ENCODE data around the gene GALNT10.

Gene GALNT10

GRCh38 chr5:154324033-154324432 is 133.5 kb downstream of the GALNT10 start:
- DNase-seq (ENCODE audit: low spot score) = no peak

GRCh38 chr5:154325566-154325965 is 135.0 kb downstream of the GALNT10 start:
- DNase-seq (ENCODE audit: low spot score) = no peak

GRCh38 chr5:154329062-154329461 is 138.5 kb downstream of the GALNT10 start:
- no peak for DNase-seq (ENCODE audit: low spot score)

GRCh38 chr5:154329519-154330040 is 139.0 kb downstream of the GALNT10 start:
- DNase-seq (ENCODE audit: low spot score) = no peak

GRCh38 chr5:154330097-154330667 is 139.6 kb downstream of the GALNT10 start:
- no peak for DNase-seq (ENCODE audit: low spot score)

GRCh38 chr5:154331232-154331631 is 140.7 kb downstream of the GALNT10 start:
- no peak for DNase-seq (ENCODE audit: low spot score)

- no peak for DNase-seq (ENCODE audit: low spot score)
Measured at GRCh38 chr5:154331924-154332323, 141.4 kb downstream of the GALNT10 start.

- DNase-seq (ENCODE audit: low spot score) = no peak
Measured at GRCh38 chr5:154332451-154332850, 141.9 kb downstream of the GALNT10 start.

GRCh38 chr5:154333016-154333415 is 142.5 kb downstream of the GALNT10 start:
- no peak for DNase-seq (ENCODE audit: low spot score)

GRCh38 chr5:154334406-154335064 is 144.0 kb downstream of the GALNT10 start:
- no peak for DNase-seq (ENCODE audit: low spot score)

- DNase-seq (ENCODE audit: low spot score) = no peak
Measured at GRCh38 chr5:154335065-154335448, 144.5 kb downstream of the GALNT10 start.

GRCh38 chr5:154341620-154342019 is 151.1 kb downstream of the GALNT10 start:
- no peak for DNase-seq (ENCODE audit: low spot score)

- no peak for DNase-seq (ENCODE audit: low spot score)
Measured at GRCh38 chr5:154342211-154342610, 151.7 kb downstream of the GALNT10 start.

- no peak for DNase-seq (ENCODE audit: low spot score)
Measured at GRCh38 chr5:154342963-154343362, 152.4 kb downstream of the GALNT10 start.

- no peak for DNase-seq (ENCODE audit: low spot score)
Measured at GRCh38 chr5:154344461-154344860, 153.9 kb downstream of the GALNT10 start.

GRCh38 chr5:154345255-154345952 is 154.9 kb downstream of the GALNT10 start:
- DNase-seq (ENCODE audit: low spot score) = no peak

GRCh38 chr5:154346427-154346826 is 155.9 kb downstream of the GALNT10 start:
- no peak for DNase-seq (ENCODE audit: low spot score)

- no peak for DNase-seq (ENCODE audit: low spot score)
Measured at GRCh38 chr5:154349626-154350264, 159.2 kb downstream of the GALNT10 start.

- DNase-seq (ENCODE audit: low spot score) = no peak
Measured at GRCh38 chr5:154351141-154351540, 160.6 kb downstream of the GALNT10 start.

GRCh38 chr5:154351566-154351965 is 161.0 kb downstream of the GALNT10 start:
- no peak for DNase-seq (ENCODE audit: low spot score)

- no peak for DNase-seq (ENCODE audit: low spot score)
Measured at GRCh38 chr5:154352960-154353548, 162.5 kb downstream of the GALNT10 start.

GRCh38 chr5:154355129-154355611 is 164.6 kb downstream of the GALNT10 start:
- DNase-seq (ENCODE audit: low spot score) = no peak

Measured in globus pallidus (tissue), 1 donor.